ENCODE results near the gene UBE2G1.

UBE2G1 gene

GRCh38 chr17:4220655-4221054 lies 145.8 kb downstream of the UBE2G1 start:
- H3K4me3 ChIP-seq (ENCODE audit: low read depth, low read length), result no peak overlapping the region
- no peak for DNase-seq (ENCODE audit: low read depth)
- TF ChIP-seq, protein P1, sequence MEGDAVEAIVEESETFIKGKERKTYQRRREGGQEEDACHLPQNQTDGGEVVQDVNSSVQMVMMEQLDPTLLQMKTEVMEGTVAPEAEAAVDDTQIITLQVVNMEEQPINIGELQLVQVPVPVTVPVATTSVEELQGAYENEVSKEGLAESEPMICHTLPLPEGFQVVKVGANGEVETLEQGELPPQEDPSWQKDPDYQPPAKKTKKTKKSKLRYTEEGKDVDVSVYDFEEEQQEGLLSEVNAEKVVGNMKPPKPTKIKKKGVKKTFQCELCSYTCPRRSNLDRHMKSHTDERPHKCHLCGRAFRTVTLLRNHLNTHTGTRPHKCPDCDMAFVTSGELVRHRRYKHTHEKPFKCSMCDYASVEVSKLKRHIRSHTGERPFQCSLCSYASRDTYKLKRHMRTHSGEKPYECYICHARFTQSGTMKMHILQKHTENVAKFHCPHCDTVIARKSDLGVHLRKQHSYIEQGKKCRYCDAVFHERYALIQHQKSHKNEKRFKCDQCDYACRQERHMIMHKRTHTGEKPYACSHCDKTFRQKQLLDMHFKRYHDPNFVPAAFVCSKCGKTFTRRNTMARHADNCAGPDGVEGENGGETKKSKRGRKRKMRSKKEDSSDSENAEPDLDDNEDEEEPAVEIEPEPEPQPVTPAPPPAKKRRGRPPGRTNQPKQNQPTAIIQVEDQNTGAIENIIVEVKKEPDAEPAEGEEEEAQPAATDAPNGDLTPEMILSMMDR (IDR thresholded peaks at IDR 0.05; ENCODE audit: low read depth, low read length, missing control alignments), result no peak
- in situ Hi-C loops (cut with HindIII; ENCODE audit: low sequenced_read_pairs), result loop anchor here (5.0 kb wide), 1 partner anchor 42 kb away; the partner anchor contains the start of gene ANKFY1

All from astrocyte of the cerebellum (primary cell).